Prostate gland (tissue), 2 donors: ENCODE measurements around the gene C6orf132. TPM values are rescaled to one million over a fixed set of nuclear protein-coding genes. Genes with fewer than 3 reads are reported as not detected.

ENCODE experiments used
- DNase-seq: peaks from one replicate; pipeline ENCODE4 v3.0.0-alpha.2; 2019; ENCODE audit warnings: low spot score
- H3K27ac ChIP-seq, 2 donors: fragments of 200-600 bp; sonication (generic); 2 replicates each; pipeline ENCODE4 v1.5.1; 2017 to 2019
- H3K27me3 ChIP-seq: fragments of 200-600 bp; sonication (generic); replicated peaks from 2 replicates; pipeline ENCODE4 v1.5.1; 2019; ENCODE audit not compliant: insufficient read depth
- H3K36me3 ChIP-seq, 2 donors: fragments of 200-600 bp; sonication (generic); 1 replicate in 1 of 2; 2 replicates in 1 of 2; pipeline versions ENCODE4 v1.5.1 to v1.8.1; 2017 to 2019
- H3K4me1 ChIP-seq: fragments of 200-600 bp; sonication (generic); replicated peaks from 2 replicates; pipeline ENCODE4 v1.5.1; 2019
- H3K4me3 ChIP-seq, 2 donors: fragments of 200-600 bp; sonication (generic); 2 replicates each; pipeline ENCODE4 v1.5.1; 2017 to 2019
- H3K9me3 ChIP-seq: fragments of 200-600 bp; sonication (generic); 2 replicates; pipeline ENCODE4 v1.5.1; 2017
- POLR2A ChIP-seq: fragments of 450-650 bp; IDR thresholded peaks from one replicate; pipeline ENCODE4 v1.6.1; 2016; ENCODE audit warnings: antibody characterized with exemption, mild to moderate bottlenecking
- POLR2AphosphoS5 ChIP-seq: sonication (generic); formaldehyde crosslinking; IDR thresholded peaks from one replicate; pipeline ENCODE4 v1.6.1; 2017; ENCODE audit warnings: antibody characterized with exemption
- WGBS: methylation state at CpG from one replicate; pipeline ENCODE4 v1.1.5; 2018; 5-methylcytosine and 5-hydroxymethylcytosine counted together
- intact Hi-C: fragments of 100-400 bp; cut with DNase I; formaldehyde crosslinking; loops from one replicate; pipeline ENCODE4 v1.14.2; 2022
- total RNA-seq, 2 donors: library from RNA; depleted of rRNA; stranded (reverse); fragments of >200 nt; gene quantifications; one replicate each; pipeline ENCODE4 v1.1.0, GENCODE V29; 2016
- TF ChIP-seq, protein P1 (sequence below), 4 experiments: fragments of 200-600 bp in 2 of 4; fragments of 450-650 bp in 2 of 4; sonication (generic) in 2 of 4; IDR thresholded peaks; 1 replicate in 3 of 4; 2 replicates in 1 of 4; pipeline ENCODE4 v1.5.1; 2016 to 2019; ENCODE audit warnings: antibody characterized with exemption in 4 of 4, mild to moderate bottlenecking in 2 of 4, moderate library complexity in 2 of 4

The C6orf132 gene, protein sequence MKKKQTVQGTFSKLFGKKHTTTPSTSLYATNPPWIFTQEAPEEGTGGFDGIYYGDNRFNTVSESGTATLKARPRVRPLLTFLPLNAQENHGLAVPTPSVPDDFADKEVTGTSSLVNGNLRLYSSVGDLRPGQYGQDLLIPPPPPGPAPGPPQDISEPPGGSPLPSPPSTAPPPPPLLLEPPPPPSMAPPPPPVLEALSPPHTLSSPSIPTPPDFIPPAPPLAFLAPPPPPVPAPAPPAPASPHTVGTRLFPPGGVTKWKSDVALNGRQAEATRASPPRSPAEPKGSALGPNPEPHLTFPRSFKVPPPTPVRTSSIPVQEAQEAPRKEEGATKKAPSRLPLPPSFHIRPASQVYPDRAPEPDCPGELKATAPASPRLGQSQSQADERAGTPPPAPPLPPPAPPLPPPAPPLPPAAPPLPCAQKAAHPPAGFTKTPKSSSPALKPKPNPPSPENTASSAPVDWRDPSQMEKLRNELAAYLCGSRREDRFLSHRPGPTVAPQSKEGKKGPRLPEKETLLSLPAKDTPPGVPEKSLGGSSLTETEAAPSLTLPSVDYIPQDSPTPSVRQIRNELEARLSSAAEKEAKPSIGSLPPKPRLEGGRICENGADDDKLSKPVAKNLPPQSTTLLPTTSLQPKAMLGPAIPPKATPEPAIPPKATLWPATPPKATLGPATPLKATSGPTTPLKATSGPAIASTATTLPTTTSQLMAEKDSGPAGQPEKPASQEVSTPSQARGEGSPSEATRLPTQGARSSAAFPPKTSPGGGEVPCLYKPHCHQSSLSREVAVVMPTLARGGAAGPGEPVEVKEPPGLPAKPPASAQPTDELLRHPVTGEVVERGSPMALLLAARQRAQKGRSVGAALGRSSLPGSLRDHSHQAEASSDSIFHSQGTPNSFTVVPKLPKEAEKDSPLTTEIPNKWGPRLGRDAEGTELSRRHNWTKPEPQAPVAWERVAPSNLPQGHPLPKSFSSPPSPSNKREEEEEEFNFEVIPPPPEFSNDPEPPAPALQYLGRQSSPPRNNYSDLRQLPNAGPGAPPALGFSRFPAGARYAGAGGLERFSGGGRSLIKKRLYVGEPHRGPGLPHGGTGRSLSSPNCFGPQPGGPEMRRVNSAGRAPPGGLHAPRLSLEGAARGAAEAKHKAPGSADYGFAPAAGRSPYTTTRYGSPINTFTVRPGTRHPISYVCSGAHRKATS
- total RNA-seq = 10 to 100 TPM; 30.8 to 45.9 TPM

GRCh38 chr6:42142118-42142835 lies at the start of gene C6orf132:
C6orf132 (minus strand) TSS chr6:42142620; CDS start chr6:42142444, 176 bp downstream.
- no peaks in the 10 kb centered on the region for H3K27me3 ChIP-seq
- H3K9me3 ChIP-seq = no peaks in the 10 kb centered on the region
- peak within 1 kb of the TSS; percentile 75 to 87 for H3K27ac ChIP-seq
- no peaks in the 10 kb centered on the region for H3K36me3 ChIP-seq
- intact Hi-C loops = no loop called here
- DNase-seq = peak; percentile 88
- 1% methylated on average over 56 of the region's 60 CpGs for WGBS
- H3K4me1 ChIP-seq = peaks cover 16% of the 10 kb centered on the region
- peak within 1 kb of the TSS; percentile 48 to 70 for H3K4me3 ChIP-seq
- TF ChIP-seq POLR2A (peak; percentile 78), POLR2AphosphoS5 (peak; percentile 42)
- TF ChIP-seq, protein P1, sequence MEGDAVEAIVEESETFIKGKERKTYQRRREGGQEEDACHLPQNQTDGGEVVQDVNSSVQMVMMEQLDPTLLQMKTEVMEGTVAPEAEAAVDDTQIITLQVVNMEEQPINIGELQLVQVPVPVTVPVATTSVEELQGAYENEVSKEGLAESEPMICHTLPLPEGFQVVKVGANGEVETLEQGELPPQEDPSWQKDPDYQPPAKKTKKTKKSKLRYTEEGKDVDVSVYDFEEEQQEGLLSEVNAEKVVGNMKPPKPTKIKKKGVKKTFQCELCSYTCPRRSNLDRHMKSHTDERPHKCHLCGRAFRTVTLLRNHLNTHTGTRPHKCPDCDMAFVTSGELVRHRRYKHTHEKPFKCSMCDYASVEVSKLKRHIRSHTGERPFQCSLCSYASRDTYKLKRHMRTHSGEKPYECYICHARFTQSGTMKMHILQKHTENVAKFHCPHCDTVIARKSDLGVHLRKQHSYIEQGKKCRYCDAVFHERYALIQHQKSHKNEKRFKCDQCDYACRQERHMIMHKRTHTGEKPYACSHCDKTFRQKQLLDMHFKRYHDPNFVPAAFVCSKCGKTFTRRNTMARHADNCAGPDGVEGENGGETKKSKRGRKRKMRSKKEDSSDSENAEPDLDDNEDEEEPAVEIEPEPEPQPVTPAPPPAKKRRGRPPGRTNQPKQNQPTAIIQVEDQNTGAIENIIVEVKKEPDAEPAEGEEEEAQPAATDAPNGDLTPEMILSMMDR (IDR thresholded peaks at IDR 0.05) = no peak

GRCh38 chr6:42190554-42191183 lies 48.2 kb upstream of the C6orf132 start:
- no peaks in the 10 kb centered on the region for H3K9me3 ChIP-seq
- no peak overlapping the region for H3K4me3 ChIP-seq
- intact Hi-C loops = no loop called here
- H3K4me1 ChIP-seq = no peaks in the 10 kb centered on the region
- no peaks in the 10 kb centered on the region for H3K36me3 ChIP-seq
- DNase-seq = no peak
- WGBS = 86% methylated on average over 5 of the region's 5 CpGs
- no peak overlapping the region for H3K27ac ChIP-seq
- no peaks in the 10 kb centered on the region for H3K27me3 ChIP-seq
- TF ChIP-seq POLR2AphosphoS5 (no peak), POLR2A (no peak)
- TF ChIP-seq, protein P1 (IDR thresholded peaks at IDR 0.05) = no peak

- DNase-seq = no peak
- TF ChIP-seq POLR2AphosphoS5 (no peak), POLR2A (no peak)
- TF ChIP-seq, protein P1 (IDR thresholded peaks at IDR 0.05) = no peak
- 82% methylated on average over 6 of the region's 6 CpGs for WGBS
- H3K27me3 ChIP-seq = no peaks in the 10 kb centered on the region
- H3K4me3 ChIP-seq = no peak overlapping the region
- no peaks in the 10 kb centered on the region for H3K4me1 ChIP-seq
- H3K36me3 ChIP-seq = no peaks in the 10 kb centered on the region
- no peaks in the 10 kb centered on the region for H3K9me3 ChIP-seq
- no peak overlapping the region for H3K27ac ChIP-seq
- intact Hi-C loops = no loop called here
Observed at GRCh38 chr6:42188406-42188805, 46.0 kb upstream of the C6orf132 start.

- H3K4me3 ChIP-seq = no peak overlapping the region
- H3K9me3 ChIP-seq = no peaks in the 10 kb centered on the region
- no peaks in the 10 kb centered on the region for H3K36me3 ChIP-seq
- no peak for DNase-seq
- H3K27me3 ChIP-seq = no peaks in the 10 kb centered on the region
- TF ChIP-seq POLR2AphosphoS5 (no peak), POLR2A (no peak)
- TF ChIP-seq, protein P1 (IDR thresholded peaks at IDR 0.05) = no peak
- H3K4me1 ChIP-seq = no peaks in the 10 kb centered on the region
- intact Hi-C loops = no loop called here
- no peak overlapping the region for H3K27ac ChIP-seq
- 62% methylated on average over 10 of the region's 10 CpGs for WGBS
Observed at GRCh38 chr6:42185597-42185996, 43.2 kb upstream of the C6orf132 start.
